Sigmoid colon (tissue), 4 donors: ENCODE results near the gene IQCF6.

Experiments
- POLR2A ChIP-seq, 2 donors: fragments of 450-650 bp; IDR thresholded peaks; one replicate each; pipeline ENCODE4 v1.6.1; 2016; ENCODE audit warnings: antibody characterized with exemption in 2 of 2, mild to moderate bottlenecking in 2 of 2, moderate library complexity in 2 of 2
- POLR2AphosphoS5 ChIP-seq, 4 donors: sonication (generic); formaldehyde crosslinking; IDR thresholded peaks; one replicate each; pipeline ENCODE4 v1.6.1; 2017; ENCODE audit warnings: antibody characterized with exemption in 4 of 4
- TF ChIP-seq, protein P1 (sequence below), 4 experiments: fragments of 450-650 bp in 3 of 4; fragments of 200-600 bp in 1 of 4; IDR thresholded peaks; one replicate each; pipeline ENCODE4 v1.5.1; 2016 to 2019; ENCODE audit warnings: antibody characterized with exemption in 4 of 4, mild to moderate bottlenecking in 3 of 4, moderate library complexity in 2 of 4

DNA sequence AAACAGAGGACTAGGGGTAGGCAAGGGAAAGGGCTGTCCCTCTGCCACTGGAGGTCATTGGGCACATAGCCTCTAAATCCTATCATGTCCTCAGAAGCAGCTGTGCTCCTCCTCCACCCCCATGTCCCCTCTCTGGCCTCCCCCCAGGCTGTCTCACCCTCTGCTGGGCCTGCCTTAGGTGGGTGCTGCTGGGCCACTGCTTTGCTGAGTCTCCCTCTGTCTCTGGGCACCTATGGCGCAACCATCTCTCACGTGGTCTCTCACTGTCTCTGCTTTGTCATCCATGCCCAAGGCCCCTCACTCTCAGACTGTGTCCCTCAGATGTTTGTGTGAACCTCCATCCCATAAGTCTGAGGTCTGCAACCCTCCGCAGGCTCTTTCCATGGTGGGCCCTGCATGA is 35.0 kb upstream of the IQCF6 start:
- TF ChIP-seq POLR2A (IDR thresholded peaks at IDR 0.05) (no peak), POLR2AphosphoS5 (IDR thresholded peaks at IDR 0.05) (no peak)
- TF ChIP-seq, protein P1, sequence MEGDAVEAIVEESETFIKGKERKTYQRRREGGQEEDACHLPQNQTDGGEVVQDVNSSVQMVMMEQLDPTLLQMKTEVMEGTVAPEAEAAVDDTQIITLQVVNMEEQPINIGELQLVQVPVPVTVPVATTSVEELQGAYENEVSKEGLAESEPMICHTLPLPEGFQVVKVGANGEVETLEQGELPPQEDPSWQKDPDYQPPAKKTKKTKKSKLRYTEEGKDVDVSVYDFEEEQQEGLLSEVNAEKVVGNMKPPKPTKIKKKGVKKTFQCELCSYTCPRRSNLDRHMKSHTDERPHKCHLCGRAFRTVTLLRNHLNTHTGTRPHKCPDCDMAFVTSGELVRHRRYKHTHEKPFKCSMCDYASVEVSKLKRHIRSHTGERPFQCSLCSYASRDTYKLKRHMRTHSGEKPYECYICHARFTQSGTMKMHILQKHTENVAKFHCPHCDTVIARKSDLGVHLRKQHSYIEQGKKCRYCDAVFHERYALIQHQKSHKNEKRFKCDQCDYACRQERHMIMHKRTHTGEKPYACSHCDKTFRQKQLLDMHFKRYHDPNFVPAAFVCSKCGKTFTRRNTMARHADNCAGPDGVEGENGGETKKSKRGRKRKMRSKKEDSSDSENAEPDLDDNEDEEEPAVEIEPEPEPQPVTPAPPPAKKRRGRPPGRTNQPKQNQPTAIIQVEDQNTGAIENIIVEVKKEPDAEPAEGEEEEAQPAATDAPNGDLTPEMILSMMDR (IDR thresholded peaks at IDR 0.05), result no peak
